ENCODE measurements around the gene PTPRCAP.

The PTPRCAP gene

GRCh38 chr11:67395555-67396258 is 41.8 kb downstream of the PTPRCAP start:
- DNase-seq (ENCODE audit: low spot score), result no peak

GRCh38 chr11:67393990-67394389 is 43.5 kb downstream of the PTPRCAP start:
- no peak for DNase-seq (ENCODE audit: low spot score)

- no peak for DNase-seq (ENCODE audit: low spot score)
Observed at GRCh38 chr11:67393437-67393836, 44.0 kb downstream of the PTPRCAP start.

GRCh38 chr11:67392183-67392715 is 45.2 kb downstream of the PTPRCAP start:
- DNase-seq (ENCODE audit: low spot score), result no peak

GRCh38 chr11:67391304-67392182 is 45.9 kb downstream of the PTPRCAP start, which contains the start of gene RAD9A:
Gene RAD9A (plus strand): TSS chr11:67391986. CDS start chr11:67392045, 59 bp downstream.
- DNase-seq (ENCODE audit: low spot score), result peak; percentile 97

- no peak for DNase-seq (ENCODE audit: low spot score)
Observed at GRCh38 chr11:67390947-67391303, 46.6 kb downstream of the PTPRCAP start.

- DNase-seq (ENCODE audit: low spot score), result peak; percentile 66
Observed at GRCh38 chr11:67389477-67389876, 48.0 kb downstream of the PTPRCAP start.

- DNase-seq (ENCODE audit: low spot score), result no peak
Observed at GRCh38 chr11:67387518-67387917, 50.0 kb downstream of the PTPRCAP start.

- no peak for DNase-seq (ENCODE audit: low spot score)
Observed at GRCh38 chr11:67387069-67387468, 50.4 kb downstream of the PTPRCAP start.
